ENCODE results near the gene RNF135.
"Not testable (repeated sequence)": the region's sequence is repeated elsewhere in the genome, so short reads cannot be mapped to it uniquely, and the experiment has no call there.

Gene RNF135

GRCh38 chr17:30954046-30954830 lies 16.6 kb upstream of the RNF135 start:
- no peak for DNase-seq (ENCODE audit: low read depth in 2 of 2)

DNA sequence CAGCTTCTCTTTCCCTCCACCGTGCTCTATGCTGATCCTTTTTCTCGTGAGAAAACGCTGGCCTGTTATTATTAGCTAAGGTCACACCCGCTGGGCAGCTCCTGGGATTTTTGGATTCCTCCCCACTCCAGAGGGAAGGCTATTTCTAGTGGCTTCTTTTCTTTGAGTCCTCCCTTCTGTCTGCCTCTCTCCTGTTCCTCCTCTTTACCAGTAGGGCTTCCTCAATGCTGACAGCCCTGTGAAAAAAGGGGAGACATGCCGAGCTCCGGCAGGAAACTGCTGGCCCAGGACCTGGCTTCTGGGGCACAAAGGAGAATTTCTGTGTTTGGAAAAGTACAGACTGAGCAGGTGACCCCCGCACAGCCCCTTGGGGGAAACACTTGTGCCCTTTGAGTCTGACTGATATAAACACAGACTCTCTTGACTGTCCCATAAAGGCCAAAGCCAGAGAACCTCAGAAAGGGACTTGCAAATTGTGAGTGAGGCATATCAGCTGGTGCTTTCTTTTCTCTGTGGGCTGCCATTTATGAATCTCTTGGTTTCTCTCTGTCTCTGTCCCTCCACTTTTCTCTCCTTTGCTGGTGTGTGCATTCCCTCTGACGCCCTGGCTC lies 14.0 kb upstream of the RNF135 start:
- DNase-seq (ENCODE audit: low read depth in 2 of 2) = no peak

GRCh38 chr17:30957741-30958140 lies 13.1 kb upstream of the RNF135 start:
- no peak for DNase-seq (ENCODE audit: low read depth in 2 of 2)

GRCh38 chr17:30958187-30958586 lies 12.7 kb upstream of the RNF135 start:
- DNase-seq (ENCODE audit: low read depth in 2 of 2) = no peak

DNA sequence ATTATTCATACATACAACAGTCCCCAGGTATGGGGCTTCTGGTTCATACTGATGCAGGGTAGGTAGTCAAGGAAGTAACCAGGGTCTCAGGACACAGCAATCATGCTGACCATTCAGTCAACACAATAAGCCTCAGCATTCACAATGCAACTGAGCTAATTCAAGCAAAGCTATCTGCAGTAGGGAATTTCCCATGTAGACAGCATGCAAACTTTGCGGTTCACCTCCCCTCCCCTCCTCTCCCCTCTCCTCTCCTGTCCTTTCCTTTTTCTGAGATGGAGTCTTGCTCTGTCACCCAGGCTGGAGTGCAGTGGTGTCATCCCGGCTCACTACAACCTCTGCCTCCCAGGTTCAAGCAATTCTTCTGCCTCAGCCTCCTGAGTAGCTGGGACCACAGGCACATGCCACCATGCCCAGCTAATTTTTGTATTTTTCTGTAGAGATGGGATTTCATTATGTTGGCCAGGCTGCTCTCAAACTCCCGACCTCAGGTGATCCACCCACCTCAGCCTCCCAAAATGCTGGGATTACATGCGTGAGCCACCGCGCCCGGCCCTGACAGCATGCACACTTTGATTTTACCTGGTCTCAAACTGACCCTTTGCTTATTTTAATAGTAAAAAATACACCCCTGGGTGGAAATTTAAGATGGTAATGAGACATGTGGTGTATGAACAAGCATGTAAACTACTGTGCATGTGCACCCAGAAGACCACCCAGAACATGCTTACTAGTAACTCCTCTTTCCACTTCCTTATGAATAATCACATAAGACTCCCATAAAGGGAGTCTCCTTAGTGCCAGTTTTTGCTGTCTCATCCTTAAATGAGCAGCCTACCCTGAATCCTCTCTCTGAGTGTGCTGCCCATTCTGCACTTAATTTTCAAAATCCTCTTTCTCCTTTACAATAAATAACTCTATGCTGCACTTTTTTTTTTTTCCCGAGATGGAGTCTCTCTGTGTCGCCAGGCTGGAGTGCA lies 9.3 kb upstream of the RNF135 start:
- no peak for DNase-seq (ENCODE audit: low read depth in 2 of 2)

DNA sequence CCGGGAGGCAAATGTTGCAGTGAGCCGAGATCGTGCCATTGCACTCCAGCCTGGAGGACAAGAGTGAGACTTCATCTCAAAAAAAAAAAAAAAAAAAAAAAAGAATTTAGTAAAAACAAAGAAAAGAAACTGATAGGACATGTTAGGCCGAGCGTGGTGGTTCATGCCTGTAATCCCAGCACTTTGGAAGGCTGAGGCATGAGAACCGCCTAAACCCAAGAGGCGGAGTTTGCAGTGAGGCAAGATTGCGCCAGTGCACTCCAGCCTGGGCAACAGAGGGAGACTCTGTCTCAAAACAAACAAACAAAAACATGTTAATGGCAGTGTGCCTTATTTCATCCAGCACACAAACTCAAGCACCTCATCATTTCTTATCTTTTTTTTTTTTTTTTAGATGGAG lies 6.5 kb upstream of the RNF135 start:
- not testable (repeated sequence) for DNase-seq (ENCODE audit: low read depth in 2 of 2)

DNA sequence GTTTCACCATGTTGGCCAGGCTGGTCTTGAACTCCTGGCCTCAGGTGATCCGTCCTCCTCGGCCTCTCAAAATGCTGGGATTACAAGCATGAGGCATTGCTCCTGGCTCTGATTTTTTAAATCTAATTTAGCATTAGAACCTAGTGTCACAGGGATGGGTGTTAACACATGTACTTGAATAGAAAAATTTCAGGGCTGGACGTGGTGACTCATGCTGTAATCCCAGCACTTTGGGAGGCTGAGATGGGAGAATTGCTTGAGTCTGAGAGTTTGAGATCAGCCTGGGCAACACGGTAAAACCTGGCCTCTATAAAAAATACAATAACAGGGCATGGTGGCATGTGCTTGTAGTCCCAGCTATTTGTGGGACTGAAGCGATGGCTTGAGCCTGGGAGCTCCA lies 6.0 kb upstream of the RNF135 start:
- no peak for DNase-seq (ENCODE audit: low read depth in 2 of 2)

- no peak for DNase-seq (ENCODE audit: low read depth in 2 of 2)
Observed at GRCh38 chr17:30965686-30966085, 5.2 kb upstream of the RNF135 start.

DNA sequence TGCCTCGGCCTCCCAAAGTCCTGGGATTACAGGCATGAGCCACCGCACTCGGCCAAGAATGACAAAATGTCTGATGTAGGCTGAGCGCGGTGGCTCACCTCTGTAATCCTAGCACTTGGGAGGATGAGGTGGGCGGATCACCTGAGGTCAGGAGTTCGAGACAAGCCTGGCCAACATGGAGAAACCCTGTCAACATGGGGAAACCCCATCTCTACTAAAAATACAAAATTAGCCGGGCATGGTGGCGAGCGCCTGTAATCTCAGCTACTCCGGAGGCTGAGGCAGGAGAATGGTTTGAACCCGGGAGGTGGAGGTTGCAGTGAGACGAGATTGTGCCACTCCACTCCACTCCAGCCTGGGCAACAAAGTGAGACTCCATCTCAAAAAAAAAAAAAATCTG lies 2.9 kb upstream of the RNF135 start:
- DNase-seq (ENCODE audit: low read depth in 2 of 2) = not testable (repeated sequence)

DNA sequence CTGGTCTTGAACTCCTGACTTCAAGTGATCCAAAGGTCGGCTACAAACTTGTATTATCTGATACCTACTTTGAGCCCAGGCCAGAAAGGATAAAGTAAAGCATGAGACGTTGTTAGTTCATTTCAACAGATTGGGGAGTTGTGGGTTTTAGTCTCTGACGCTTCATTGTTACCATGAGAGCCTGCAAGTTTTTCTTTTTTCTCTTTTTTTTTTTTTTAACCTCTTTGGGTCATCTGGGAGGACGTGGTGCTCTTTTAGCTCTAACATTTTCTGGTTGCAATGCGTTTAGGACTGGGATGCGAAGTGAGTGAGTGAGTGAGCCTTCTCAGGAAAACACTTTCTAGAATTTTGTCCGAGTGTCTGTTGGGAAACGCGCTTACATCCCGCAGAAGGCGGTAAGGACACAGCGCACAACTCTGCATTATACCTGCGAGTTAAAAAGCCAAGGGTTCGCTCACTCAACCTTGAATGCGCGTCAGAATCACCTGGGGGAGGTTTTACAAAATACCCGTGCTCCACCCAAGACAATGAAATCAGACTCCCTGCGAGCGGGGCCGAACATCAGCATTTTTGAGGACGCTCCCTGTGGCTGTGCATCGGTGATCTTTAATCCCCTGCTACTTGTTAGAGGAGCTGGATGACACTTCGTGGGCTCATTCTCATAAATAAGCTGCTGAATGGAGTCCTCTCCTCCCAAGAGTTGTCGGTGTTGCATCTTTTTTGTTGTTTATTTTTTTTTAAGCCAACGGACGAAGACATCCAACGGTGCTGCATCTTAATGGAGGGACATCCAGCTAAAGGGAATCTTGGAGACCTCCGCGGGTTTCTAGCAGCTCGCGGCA lies 629 bp upstream of the RNF135 start:
- DNase-seq (ENCODE audit: low read depth in 2 of 2) = no peak

DNA sequence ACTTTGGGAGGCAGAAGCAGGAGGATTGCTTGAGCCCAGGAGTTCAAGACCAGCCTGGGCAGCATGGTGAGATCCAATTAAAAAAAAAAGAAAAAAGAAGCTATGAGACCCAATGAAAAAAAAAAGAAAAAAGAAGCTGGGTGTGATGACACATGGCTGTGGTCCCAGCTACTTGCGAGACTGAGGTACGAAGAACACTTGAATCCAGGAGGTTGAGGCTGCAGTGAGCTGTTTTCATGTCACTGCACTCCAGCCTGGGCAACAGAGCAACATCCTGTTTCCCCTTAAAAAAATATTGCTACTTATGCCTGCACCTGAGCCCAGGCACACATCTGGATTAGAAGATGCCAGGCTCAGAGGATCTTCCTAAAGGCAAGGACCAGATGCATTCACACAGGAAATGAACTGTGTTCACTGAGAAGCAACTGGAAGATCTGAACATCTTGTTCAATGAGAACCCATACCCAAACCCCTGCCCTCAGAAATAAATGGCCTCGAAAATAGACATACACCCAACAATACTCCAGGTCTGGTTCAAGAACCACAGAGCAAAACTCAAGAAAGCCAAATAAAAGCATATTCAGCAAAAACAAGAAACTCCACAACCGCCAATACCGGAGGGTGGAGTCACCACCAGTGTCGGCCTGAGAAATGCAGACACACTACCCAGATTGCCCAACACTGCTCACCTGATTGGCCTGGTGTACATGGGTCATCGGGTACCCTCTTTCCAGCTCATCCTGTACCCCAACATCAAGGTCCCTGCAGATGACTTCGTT lies 4.4 kb downstream of the RNF135 start:
- no peak for DNase-seq (ENCODE audit: low read depth in 2 of 2)

DNA sequence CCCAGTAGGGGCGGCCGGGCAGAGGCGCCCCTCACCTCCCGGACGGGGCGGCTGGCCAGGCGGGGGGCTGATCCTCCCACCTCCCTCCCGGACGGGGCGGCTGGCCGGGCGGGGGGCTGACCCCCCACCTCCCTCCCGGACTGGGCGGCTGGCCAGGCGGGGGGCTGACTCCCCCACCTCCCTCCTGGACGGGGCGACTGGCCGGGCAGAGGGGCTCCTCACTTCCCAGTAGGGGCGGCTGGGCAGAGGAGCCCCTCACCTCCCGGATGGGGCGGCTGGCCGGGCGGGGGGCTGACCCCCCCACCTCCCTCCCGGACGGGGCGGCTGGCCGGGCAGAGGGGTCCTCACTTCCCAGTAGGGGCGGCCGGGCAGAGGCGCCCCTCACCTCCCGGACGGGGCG lies 9.1 kb downstream of the RNF135 start:
- not testable (repeated sequence) for DNase-seq (ENCODE audit: low read depth in 2 of 2)

DNA sequence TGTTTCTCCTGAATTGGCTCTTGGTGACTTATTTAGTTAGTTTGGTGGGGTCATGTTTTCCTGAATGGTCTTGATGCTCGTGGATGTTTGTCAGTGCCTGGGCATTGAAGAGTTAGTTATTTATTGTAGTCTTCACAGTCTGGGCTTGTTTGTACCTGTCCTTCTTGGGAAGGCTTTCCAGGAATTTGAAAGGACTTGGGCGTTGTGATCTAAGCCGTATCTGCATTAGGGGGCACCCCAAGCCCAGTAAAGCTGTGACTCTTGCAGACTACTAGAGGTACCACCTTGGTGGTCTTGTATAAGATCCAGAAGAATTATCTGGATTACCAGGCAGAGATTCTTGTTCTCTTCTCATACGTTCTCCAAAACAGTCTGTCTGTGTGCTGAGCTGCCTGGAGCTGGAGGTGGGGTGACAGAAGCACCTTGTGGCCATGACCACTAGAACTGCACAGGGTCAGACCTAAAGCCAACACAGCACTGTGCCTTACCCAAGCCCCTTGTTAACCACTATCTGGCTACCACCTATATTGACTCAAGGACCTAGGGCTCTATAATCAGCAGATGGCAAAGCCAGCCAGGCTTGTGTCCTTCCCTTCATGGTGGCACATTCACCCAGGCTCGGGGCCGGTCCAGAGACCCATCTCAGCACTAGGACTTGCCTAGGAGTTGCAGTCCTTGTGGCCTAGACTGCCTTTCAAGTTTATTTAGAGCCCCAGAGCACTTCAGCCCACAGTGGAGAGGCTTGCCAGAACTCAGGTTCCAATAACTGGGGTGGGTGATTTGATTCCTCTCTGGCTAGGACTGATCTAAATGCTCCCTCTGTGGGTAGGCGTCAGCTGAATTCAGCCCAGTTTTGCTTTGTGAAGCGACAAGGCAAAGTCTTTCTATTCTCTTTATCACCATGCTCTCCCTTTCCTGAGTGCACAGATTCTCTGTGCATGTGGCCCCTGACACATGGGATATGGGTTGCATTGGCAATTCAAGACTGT lies 11.0 kb downstream of the RNF135 start:
- DNase-seq (ENCODE audit: low read depth in 2 of 2) = no peak

DNA sequence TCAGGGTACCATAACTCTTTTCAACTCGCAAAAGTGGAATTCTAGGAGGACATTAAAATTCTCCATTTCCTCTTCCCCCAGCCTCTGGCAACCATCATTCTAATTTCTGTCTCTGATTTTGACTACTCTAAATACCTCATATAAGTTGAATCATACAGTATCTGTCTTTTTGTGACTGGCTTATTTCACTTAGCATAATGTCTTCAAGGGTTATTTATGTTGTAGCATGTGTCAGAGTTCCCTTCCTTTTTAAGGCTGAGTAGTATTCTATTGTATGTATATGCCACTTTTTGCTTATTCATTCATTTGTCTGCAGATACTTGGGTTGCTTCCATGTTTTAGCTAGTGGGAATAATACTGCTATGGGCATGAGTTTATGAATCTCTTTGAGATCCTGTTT lies 12.0 kb downstream of the RNF135 start:
- no peak for DNase-seq (ENCODE audit: low read depth in 2 of 2)

GRCh38 chr17:30990458-30990857 lies 19.6 kb downstream of the RNF135 start:
- DNase-seq (ENCODE audit: low read depth in 2 of 2) = no peak

DNA sequence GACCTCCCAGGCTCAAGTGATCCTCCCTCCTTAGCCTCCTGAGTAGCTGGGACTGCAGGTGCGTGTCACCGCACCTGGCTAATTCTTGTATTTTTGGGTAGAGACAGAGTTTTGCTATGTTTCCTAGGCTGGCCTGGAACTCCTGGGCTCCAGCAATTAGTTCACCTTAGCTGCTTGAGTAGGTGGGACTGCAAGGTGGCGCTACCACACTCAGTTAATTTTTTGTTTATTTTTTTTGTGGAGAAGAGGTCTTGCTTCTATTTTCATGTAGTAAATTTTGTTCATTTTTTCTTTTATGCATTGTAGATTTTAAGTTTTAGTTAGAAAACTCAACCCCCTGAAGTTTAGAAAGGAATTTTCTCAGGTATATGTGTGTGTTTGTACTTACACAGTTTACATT lies 21.7 kb downstream of the RNF135 start:
- no peak for DNase-seq (ENCODE audit: low read depth in 2 of 2)

DNA sequence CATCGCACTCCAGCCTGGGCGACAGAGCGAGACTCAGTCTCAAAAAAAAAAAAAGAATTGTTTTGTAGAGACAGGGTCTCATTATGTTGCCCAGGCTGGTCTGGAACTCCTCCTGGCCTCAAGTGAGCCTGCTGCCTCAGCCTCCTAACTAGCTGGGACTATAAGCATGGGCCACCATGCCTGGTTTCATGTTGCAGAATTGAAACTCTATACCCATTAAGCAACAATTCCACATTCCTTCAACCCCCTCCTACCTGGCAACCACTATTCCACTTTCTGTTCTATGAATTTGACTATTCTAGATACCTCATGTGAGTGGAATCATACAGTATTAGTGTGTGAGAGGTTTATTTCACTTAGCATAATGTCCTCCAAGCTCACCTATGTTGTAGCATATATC lies 24.5 kb downstream of the RNF135 start:
- DNase-seq (ENCODE audit: low read depth in 2 of 2) = no peak

DNA sequence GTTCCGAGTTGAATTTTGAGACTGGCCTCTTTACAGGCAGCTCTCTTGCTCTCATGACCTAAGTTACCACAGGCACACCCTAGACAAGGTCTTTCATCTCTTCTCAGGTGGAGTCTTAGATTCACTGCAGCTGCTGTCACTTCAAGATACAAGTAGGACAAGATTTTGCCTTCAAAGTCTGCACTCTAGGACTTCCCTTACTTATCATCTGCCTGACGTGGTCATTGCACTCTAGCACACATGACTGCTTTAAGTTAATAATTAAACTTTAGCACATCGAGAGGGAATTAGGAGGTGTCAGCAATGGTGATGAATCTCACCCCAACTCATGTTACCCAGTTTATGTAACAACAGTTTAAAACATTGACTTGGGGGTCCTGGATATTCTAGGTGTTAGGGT lies 25.6 kb downstream of the RNF135 start:
- no peak for DNase-seq (ENCODE audit: low read depth in 2 of 2)

GRCh38 chr17:30997270-30997669 lies 26.4 kb downstream of the RNF135 start:
- DNase-seq (ENCODE audit: low read depth in 2 of 2) = no peak

GRCh38 chr17:30997842-30998241 lies 27.0 kb downstream of the RNF135 start:
- no peak for DNase-seq (ENCODE audit: low read depth in 2 of 2)
